HEK293 (cell line): ENCODE measurements around the gene MMP19.

Source experiments
- AEBP2 ChIP-seq: fragments of 450-650 bp; formaldehyde crosslinking; IDR thresholded peaks from 2 replicates; pipeline ENCODE4 v1.5.1; 2016; ENCODE audit warnings: missing biosample characterization, missing genetic modification characterization, borderline replicate concordance
- GFI1B ChIP-seq: fragments of 450-650 bp; formaldehyde crosslinking; IDR thresholded peaks from 2 replicates; pipeline ENCODE4 v1.5.1; 2016; ENCODE audit warnings: missing biosample characterization, missing genetic modification characterization
- SALL2 ChIP-seq: fragments of 450-650 bp; formaldehyde crosslinking; IDR thresholded peaks from 2 replicates; pipeline ENCODE4 v1.5.0; 2017; ENCODE audit warnings: missing biosample characterization, mild to moderate bottlenecking, missing genetic modification characterization, borderline replicate concordance
- TCF7L2 ChIP-seq: IDR thresholded peaks from 2 replicates; pipeline ENCODE4 v1.6.1; 2011; ENCODE audit warnings: low read depth, mild to moderate bottlenecking, inconsistent platforms, low read length, moderate library complexity, borderline replicate concordance
- YY1 ChIP-seq: fragments of 450-650 bp; formaldehyde crosslinking; IDR thresholded peaks from 2 replicates; pipeline ENCODE4 v1.5.1; 2018; ENCODE audit warnings: missing biosample characterization, missing genetic modification characterization
- ZNF214 ChIP-seq: fragments of 450-650 bp; formaldehyde crosslinking; IDR thresholded peaks from 2 replicates; pipeline ENCODE4 v1.5.1; 2017; ENCODE audit warnings: missing biosample characterization, mild to moderate bottlenecking, missing genetic modification characterization, borderline replicate concordance
- ZNF274 ChIP-seq, 2 experiments: fragments of 200-500 bp in 1 of 2; fragments of 450-650 bp in 1 of 2; sonication (Bioruptor generic) in 1 of 2; formaldehyde crosslinking in 1 of 2; IDR thresholded peaks; 2 replicates each; pipeline versions ENCODE4 v1.5.1 to v1.6.1; 2014 to 2016; ENCODE audit warnings: borderline replicate concordance in 1 of 2, inconsistent platforms in 1 of 2, low read length in 1 of 2, missing biosample characterization in 1 of 2, missing genetic modification characterization in 1 of 2
- ZNF292 ChIP-seq: fragments of 450-650 bp; formaldehyde crosslinking; IDR thresholded peaks from 2 replicates; pipeline ENCODE4 v1.5.1; 2016; ENCODE audit warnings: low read depth, missing biosample characterization, missing genetic modification characterization, borderline replicate concordance
- ZNF391 ChIP-seq: fragments of 450-650 bp; formaldehyde crosslinking; IDR thresholded peaks from 2 replicates; pipeline ENCODE4 v1.5.1; 2016; ENCODE audit warnings: low read depth, missing biosample characterization, missing genetic modification characterization, borderline replicate concordance
- ZNF561 ChIP-seq: fragments of 450-650 bp; IDR thresholded peaks from 2 replicates; pipeline ENCODE4 v1.5.1; 2018; ENCODE audit warnings: missing biosample characterization, missing genetic modification characterization, borderline replicate concordance
- ZNF585B ChIP-seq: fragments of 450-650 bp; formaldehyde crosslinking; IDR thresholded peaks from 2 replicates; pipeline ENCODE4 v1.5.1; 2016; ENCODE audit warnings: missing biosample characterization, missing genetic modification characterization
- TF ChIP-seq, protein P1 (sequence below): fragments of 450-650 bp; formaldehyde crosslinking; IDR thresholded peaks from 2 replicates; pipeline ENCODE4 v1.5.1; 2016; ENCODE audit warnings: missing biosample characterization, missing genetic modification characterization
- TF ChIP-seq, protein P2 (sequence below): fragments of 450-650 bp; formaldehyde crosslinking; IDR thresholded peaks from 2 replicates; pipeline ENCODE4 v1.5.1; 2016; ENCODE audit warnings: missing biosample characterization, missing genetic modification characterization

- TF ChIP-seq SALL2 (tag by site-specific recombination) (no peak), ZNF561 (tag by site-specific recombination) (no peak), TCF7L2 (no peak), ZNF391 (tag by site-specific recombination) (no peak), GFI1B (tag by site-specific recombination) (no peak), AEBP2 (tag by site-specific recombination) (no peak), ZNF214 (tag by site-specific recombination) (no peak), ZNF585B (tag by site-specific recombination) (no peak), ZNF274 (IDR thresholded peaks at IDR 0.05; ENCODE audit: low read length) (no peak), ZNF274 (tag by site-specific recombination; IDR thresholded peaks at IDR 0.05; ENCODE audit: borderline replicate concordance) (no peak), YY1 (tag by site-specific recombination) (no peak), ZNF292 (tag by site-specific recombination) (no peak)
- TF ChIP-seq, protein P1, sequence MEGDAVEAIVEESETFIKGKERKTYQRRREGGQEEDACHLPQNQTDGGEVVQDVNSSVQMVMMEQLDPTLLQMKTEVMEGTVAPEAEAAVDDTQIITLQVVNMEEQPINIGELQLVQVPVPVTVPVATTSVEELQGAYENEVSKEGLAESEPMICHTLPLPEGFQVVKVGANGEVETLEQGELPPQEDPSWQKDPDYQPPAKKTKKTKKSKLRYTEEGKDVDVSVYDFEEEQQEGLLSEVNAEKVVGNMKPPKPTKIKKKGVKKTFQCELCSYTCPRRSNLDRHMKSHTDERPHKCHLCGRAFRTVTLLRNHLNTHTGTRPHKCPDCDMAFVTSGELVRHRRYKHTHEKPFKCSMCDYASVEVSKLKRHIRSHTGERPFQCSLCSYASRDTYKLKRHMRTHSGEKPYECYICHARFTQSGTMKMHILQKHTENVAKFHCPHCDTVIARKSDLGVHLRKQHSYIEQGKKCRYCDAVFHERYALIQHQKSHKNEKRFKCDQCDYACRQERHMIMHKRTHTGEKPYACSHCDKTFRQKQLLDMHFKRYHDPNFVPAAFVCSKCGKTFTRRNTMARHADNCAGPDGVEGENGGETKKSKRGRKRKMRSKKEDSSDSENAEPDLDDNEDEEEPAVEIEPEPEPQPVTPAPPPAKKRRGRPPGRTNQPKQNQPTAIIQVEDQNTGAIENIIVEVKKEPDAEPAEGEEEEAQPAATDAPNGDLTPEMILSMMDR (tag by site-specific recombination) = no peak
- TF ChIP-seq, protein P2, sequence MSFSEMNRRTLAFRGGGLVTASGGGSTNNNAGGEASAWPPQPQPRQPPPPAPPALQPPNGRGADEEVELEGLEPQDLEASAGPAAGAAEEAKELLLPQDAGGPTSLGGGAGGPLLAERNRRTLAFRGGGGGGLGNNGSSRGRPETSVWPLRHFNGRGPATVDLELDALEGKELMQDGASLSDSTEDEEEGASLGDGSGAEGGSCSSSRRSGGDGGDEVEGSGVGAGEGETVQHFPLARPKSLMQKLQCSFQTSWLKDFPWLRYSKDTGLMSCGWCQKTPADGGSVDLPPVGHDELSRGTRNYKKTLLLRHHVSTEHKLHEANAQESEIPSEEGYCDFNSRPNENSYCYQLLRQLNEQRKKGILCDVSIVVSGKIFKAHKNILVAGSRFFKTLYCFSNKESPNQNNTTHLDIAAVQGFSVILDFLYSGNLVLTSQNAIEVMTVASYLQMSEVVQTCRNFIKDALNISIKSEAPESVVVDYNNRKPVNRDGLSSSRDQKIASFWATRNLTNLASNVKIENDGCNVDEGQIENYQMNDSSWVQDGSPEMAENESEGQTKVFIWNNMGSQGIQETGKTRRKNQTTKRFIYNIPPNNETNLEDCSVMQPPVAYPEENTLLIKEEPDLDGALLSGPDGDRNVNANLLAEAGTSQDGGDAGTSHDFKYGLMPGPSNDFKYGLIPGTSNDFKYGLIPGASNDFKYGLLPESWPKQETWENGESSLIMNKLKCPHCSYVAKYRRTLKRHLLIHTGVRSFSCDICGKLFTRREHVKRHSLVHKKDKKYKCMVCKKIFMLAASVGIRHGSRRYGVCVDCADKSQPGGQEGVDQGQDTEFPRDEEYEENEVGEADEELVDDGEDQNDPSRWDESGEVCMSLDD (tag by site-specific recombination) = no peak
Measured at GRCh38 chr12:55842681-55843429, at the start of gene MMP19.
